ENCODE measurements around the gene CRTC1.

Gene CRTC1

DNA sequence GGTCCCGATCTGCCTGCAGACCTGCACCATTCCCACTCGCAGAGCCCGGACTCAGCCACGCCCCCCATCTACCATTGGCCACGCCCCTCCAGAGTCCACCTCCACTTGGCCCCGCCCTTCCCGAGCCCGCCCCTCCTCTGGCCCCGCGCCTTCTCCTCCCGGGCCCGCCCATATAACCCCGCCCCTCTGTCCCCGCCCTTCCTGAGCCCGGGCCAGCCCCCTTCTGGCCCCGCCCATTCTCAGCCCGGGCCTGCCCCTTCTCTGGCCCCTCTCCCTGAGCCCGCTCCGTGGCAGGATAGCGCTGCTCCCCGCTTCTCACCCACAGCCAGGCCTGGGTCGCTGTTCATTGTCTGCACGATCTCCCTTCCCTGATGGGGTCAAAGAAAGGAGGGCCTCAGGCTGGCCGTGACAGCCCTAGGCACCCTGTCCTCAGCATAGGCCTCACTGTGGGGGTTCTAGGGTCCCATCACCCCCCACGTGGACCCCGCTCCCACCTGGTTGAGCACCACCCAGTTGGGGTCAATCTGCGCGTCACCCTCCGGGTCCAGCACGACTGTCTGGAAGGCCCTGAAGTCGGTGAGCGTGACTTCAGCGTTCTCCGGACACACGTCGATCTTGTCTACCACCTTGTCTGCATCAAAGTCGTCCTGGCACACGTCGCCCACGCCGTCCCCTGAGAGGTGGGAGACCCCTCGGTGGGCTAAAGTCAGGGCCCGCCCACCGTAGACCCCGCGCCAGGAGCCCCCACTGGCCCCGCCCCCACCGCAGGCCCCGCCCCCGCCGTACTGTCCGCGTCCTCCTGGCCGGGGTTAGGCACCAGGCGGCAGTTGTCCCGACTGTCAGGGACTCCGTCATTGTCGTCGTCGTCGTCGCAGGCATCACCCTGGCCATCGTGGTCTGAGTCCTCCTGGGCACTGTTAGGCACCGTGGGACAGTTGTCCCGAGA, 102.0 kb downstream of the CRTC1 start:
- peak; percentile 30 for DNase-seq (ENCODE audit: low read depth)

DNA sequence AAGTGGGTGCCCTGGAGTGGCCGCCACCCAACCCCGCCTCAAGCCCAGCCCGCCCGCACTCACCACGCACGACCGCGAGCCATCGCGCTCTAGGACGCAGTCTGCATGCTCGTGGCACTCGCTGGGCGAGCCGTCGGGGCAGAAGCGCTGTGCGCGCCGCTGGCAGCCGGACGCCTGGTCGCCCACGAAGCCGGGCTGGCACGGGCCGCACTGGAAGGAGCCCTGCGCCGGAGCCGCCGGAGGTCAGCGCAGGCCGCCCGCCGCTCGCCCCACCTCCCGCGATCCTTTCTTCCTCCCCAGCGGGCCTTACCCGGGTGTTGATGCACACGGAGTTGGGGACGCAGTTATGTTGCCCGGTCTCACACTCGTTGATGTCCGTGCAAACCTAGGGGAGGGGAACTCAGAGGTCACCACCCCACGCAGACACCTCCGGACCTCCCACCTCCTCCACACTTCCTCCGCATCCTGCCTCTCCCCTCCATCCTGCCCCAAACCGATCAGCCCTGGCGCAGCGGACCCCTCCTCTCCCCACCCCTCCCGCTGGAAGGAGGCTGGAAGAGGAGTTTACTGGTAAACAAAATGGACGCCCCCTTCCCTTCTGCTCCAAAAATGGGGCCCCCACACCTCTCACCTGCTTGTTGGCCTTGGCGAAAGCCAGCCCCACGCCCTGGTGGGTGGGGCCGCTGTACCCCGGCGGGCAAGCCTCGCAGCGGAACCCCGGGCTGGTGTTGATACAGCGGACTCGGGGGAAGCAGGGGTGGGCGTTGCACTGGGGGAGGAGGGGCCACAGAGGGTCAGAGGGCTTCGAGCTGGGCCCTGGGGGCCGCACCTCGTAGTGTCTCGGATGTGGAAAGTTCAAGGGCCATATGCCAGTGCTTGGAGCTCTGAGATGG, 105.3 kb downstream of the CRTC1 start:
- no peak for DNase-seq (ENCODE audit: low read depth)

DNA sequence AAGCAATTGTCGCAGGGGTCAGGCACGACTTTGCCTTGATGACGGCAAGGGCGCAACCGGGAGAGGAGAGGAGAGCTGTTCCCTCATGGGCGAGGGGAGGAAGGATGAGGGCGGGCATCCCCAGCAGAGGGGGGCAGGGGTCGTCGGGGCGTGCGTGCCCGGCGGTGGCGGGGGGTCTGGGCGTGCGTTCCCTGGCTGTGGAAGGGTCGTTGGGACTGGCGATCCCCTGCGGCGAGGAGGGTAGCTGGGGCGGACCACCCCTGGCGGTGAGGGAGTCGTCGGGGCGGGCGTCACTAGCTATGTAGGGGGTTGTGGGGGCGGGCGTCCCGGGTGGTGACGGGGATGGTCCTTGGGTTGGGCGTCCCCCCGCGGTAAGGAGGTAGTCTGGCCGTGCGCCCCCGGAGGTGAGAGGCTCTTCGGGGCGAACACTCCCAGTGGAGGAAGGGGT, 106.0 kb downstream of the CRTC1 start:
- DNase-seq (ENCODE audit: low read depth): no peak

DNA sequence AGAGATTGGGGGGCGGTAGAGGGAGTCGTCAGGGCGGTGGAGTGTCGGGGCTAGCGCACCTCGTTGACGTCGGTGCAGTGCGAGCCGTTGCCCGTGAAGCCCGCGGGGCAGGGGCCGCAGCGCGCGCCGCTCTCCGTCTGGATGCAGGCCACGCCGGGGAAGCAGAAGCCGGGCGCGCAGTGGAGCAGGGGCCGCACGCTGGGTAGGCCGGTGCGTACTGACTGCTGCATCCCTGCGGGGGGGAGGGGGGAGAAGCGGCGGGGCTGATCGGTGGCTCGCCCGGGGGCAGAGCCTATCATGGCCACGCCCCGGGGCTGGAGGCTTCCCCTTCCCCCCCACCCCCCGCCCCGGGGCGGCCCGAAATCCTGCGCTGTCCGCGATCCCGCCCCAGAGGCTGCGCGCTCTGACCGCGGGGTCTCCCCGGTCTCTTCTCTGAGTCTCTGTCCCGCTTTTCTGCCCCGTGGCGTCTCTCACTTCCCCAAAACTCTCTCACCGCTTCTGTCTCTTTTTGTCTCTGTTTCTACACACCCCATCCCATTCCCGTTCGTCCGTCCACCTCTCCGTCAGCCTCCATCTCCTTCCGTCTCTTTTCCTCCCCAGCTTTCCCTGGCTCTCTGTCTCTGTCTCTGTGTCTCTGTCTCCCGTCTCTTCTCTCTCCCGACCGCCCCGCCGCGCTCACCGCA, 106.5 kb downstream of the CRTC1 start:
- DNase-seq (ENCODE audit: low read depth): no peak

DNA sequence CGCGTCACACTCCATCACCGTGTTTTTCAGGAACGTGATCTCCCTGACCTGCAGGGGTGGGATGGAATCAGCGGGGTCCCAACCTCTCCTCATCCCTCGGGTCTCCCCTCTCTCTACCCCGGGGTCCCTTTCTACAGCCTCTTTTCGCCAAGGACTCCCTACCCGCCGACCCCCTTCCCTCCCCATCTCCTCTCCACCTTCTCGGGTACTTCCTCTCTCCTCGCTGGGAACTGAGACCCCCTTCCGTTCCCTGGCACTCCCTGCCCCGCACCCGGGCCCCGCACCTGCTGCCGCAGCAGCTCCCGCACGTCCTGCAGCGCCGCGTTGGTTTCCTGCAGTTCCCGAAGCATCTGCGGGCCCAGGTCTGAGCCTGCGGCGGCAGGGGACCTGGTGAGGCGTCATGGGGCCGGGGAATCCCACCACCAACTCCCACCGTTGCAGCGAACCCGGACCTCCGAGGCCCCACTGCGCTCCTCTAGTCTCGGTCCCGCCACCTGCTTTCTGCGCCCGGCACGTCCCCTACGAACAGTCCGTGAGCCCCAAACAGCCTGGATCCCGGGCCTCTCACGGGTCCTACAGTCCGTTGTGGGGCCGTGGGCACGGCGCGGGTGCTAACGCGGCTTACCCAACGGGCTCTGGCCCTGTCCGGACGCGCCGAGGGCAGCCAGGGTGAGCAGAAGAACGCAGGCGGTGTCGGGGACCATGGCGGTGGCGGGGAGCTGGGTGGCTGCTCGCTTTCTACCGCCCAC, 107.3 kb downstream of the CRTC1 start, which contains the start of gene COMP:
COMP (minus strand) TSS at position 740 of the 749 bp plus-strand sequence; CDS start at position 704, 36 bp downstream.
- no peak for DNase-seq (ENCODE audit: low read depth)

DNA sequence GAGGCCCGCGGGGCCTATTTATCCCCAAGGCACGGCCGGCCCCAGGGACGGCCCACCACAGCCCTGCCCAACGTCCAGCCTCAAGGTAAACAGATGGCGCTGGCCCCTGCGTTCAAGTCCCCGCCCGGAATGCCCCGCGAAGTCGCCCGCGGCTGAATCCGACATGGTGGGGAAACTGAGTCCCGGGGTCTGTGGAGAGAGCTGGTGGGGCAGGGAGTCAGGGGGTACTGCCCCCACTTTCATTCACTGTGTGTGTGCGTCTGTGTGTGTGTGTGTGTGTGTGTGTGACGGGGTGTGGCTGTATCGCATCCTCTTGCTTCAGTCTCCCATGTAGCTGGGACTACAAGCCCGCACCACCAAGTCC, 107.8 kb downstream of the CRTC1 start:
- DNase-seq (ENCODE audit: low read depth): no peak

DNA sequence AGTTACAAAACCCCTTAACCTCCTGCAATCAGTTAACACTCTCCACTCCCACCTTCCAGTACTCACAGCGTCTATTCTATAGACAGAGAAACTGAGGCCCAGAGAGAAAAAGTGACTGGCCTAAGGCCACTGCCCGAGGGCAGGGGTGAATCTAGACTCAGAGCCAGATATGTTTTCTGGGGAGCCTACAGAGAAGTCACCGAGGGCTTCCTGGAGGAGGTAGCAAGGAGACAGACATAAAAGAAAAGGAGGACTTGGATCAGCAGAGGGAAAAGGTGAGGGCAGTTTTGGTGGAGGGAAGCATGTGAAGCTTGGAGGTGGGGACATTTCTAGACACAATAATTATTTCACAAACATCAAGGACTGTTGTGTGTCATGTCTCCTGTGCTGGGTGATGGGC, 109.2 kb downstream of the CRTC1 start:
- no peak for DNase-seq (ENCODE audit: low read depth)

DNA sequence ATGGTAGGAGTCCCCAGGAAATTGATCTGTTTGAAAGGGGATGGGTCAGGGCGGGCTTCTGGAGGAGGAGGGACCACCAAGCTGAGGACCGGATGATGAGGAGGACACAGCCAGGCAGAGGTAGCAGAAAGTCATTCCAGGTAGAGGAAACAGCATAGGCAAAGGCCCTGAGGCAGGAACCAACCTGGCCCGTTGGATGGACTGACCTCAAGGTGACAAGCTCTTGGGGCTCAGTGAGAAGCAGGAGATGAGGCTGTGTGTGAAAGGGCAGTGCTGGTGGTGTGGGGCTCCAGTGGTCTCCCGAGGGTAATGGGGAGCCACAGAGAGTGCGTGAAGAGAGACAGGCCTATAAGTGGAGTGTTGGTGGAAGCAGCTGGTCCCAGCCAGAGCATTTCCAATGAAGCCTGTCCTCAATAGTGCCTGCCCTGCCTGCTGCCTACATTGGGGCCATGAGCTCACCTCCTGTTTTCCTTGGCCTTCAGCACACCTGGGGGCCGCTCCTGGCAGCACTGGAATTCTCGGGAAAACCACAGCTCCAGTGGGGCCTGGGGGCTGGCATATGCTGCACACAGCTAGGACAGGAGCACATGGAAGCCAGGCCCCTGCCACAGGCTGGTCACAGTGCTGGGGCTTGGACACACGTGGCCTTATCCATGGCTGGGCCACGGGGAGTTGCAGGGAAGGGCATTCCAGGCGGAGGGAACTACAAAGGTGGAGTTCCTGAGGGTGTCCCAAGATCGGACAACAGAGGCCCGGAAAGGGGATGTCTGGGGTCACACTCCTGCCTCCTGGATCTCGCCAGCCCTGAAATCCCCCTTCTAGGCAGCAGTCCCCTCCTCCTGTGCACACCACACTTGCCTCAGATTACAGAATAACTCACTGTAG, 109.9 kb downstream of the CRTC1 start:
- DNase-seq (ENCODE audit: low read depth): no peak

DNA sequence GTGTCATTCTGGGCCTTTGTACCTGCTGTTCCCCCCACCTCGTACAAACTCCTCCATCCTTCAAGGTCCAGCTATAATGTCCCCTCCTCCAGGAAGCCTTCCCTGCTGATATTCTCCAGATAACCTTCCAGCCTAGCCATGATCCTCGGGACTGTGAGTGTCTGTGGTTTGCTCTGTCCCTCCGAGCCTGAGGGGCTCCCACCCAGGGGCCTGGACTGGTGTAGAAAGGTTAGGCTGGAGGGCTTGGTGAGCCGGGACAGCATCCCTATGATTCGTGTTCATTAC, 110.5 kb downstream of the CRTC1 start:
- DNase-seq (ENCODE audit: low read depth): no peak

DNA sequence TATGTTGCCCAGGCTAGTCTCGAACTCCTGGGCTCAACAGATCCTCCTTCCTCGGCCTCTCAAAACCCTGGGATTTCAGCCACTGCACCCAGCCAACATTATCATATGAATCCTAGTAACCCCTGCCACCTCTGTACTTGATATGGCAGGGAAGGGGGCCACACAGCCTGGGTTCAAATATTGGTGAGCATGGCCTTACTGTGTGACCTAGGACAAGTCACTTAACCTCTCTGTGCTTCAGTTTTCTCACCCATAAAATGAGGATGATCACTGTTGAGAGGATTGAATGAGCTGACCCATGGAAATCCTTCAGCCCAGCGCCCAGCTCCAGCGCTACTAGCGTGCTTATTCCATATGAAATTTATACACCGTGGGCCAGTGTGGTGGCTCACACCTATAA, 111.2 kb downstream of the CRTC1 start:
- no peak for DNase-seq (ENCODE audit: low read depth)

DNA sequence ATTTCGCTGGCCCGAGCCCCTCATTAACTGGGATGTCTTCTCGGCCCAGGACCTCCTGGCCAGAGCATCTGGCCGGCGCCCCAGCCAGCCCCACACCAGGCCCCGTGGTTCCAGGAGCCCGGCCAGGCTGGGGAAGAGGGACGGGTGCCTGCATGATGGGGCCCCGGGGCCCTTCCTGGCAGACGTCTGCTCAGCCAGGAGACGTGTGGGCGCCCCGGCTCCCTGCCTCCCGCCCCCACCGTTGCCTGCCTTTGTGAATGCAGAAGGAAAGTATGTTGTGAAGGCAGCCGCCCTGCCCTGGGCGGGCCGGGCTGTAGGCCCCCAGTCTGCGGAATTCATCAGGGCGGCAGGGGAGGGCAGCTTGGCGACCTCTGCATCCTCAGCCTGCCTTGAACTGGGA, 112.1 kb downstream of the CRTC1 start:
- no peak for DNase-seq (ENCODE audit: low read depth)

DNA sequence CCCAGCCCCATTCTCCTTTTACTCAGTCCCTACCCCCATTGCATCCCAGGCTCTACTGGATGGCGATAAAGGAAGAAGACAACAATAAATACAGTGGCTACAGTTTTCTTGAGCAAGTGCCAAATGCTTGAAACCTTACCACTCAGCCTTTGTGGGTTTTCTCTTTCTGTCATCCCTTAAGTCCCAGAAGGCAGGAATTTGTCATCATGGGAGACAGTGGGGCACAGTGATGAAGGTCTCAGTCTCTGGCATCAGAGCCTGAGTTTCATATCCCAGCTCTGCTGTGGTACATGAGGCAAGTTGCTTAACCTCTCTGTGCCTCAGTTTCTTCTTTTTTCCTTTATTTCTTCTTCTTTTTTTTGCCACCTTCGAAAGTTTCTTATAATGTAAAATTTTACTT, 112.8 kb downstream of the CRTC1 start:
- DNase-seq (ENCODE audit: low read depth): no peak

DNA sequence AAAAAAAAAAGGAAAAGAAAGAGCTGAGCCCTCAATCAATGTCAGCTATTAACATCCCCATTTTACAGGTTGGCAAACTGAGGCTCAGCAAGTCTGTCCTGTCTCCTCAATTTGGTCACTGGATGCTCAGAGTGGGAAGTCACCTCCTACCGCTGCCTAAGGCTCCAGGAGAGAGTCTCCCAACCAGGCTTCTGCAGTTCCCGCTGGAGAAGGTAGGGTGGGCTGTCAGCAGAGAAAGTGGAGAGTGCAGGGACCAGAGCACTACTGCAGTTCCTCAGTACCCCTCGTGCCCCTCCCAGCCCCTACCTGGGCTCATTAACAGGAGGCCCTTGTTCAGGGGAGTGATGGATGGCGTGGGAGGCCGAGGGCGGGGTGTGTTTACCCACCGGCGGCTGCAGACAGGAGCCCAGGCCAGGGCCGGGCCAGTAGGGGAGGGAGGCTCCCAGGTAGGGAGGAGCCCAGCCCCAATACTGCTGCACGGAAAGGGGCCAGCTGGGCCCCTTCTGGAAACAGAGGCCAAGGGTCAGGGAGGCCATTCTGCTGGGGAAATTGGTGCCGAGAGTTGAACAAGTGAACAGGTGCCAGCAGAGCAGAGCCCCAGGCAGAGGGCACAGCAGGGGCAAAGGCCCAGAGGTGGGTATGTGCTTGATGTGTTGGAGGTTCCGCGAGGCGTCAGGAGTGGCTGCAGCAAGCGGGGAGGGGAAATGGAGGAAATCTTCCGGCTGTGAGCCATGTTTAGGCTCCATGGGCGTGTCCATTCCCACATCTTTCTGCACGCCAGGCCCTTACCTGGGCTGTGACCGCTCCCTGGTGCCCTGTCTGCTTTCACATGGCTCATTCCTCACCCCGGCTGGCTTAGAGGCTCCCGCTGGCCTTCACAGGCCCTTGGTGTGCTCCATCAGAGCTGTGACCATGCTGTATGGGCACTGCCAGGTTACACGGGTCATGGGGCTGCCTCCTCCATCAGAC, 115.2 kb downstream of the CRTC1 start:
- no peak for DNase-seq (ENCODE audit: low read depth)

DNA sequence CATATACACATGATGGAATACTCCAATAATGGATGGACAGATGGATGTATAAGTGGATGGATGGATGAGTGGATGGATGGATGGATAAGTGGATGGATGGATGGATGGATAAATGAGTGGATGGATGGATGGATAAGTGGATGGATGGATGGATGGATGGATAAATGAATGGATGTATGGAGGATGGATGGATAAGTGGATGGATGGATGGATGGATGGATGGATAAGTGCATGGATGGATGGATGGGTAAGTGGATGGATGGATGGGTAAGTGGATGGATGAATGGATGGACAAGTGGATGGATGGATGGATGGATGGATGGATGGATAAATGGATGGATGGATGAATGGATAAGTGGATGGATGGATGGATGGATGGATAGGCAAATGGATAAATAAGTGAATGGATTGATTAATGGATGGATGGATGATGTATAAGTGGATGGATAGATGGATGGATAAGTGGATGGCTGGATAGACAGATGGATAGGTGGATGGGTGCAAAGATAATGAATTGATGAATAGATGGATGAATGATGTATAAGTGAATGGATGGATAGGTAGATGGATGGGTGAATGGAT, 116.0 kb downstream of the CRTC1 start:
- no peak for DNase-seq (ENCODE audit: low read depth)

DNA sequence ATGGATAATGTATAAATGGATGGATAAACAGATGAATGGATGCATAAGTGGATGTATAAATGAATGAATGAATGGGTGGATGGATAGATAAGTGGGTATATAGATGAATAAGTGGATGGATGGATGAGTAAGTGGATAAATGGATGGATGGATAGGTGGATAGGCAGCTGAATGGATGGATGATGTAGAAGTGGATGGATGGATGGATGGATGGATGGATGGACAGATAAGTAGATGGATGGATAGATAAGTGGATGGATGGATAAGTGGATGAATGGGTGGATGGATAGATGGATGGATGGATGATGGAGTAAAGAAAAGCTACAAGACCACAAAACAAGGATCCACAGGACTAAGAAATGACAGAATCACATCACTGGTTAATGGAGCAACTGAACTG, 116.6 kb downstream of the CRTC1 start:
- no peak for DNase-seq (ENCODE audit: low read depth)

DNA sequence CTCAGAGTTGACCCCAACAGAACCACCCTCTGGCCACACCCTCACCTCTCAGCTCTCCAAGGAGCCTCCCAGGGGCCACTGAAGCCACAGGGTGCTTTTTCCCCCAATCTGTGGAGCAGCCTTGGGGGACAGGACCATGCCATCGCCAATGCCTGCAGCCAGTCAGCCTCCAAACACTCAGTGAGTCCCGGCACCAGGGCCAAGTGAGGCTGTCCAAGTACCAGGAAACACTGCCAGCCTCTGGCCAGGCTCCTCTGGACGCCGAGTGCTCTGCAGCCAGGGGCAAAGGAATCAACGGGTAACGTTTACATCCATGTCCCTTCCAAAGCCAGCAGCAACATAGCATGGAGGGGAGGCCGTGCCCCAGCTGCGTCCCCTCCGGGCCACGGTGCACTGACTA, 117.2 kb downstream of the CRTC1 start:
- DNase-seq (ENCODE audit: low read depth): no peak

DNA sequence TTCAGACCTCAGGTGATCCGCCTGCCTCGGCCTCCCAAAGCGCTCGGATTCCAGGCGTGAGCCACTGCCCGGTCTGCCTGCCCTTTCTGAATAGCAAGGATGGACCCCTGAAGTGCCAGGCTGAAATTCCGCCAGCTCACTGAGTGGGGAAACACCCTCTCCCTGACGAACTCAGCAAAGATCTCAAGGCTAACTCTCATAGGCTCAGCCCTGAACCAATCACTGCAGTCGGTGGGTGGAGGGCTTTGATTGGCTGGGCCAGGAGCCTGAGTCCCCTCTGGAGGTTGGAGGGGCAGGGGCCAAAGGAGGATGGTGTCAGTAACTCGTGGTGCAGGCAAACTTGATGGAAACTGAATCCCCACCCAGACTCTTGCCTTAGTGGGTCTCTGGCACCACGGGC, 118.9 kb downstream of the CRTC1 start:
- DNase-seq (ENCODE audit: low read depth): no peak

DNA sequence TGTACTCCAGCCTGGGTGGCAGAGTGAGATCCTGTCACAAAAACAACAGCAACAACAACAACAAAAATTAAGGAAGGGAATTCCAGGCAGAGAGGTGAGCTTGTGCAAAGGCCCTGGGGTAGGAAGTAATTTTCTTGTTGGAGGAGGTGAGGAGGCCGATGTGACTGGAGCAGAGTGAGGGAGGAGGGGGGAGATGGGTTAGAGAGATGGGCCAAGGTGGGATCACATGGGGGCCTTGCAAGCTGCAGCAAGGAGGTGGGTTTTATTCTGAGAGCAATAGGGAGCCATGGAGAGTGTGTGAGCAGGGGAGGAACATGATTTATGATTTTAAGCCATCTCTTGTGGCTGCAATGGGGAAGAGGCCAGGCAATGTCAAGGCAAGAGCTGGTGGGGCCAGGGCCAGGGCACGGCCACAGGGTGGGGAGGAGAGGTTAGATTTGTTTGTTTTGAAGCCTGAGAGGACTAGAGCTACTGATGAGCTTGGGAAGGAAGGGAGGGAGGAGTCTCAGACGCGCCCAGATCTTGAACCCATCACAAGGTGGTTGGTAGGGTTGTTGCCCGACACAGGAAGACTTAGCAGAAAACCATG, 120.2 kb downstream of the CRTC1 start:
- no peak for DNase-seq (ENCODE audit: low read depth)

DNA sequence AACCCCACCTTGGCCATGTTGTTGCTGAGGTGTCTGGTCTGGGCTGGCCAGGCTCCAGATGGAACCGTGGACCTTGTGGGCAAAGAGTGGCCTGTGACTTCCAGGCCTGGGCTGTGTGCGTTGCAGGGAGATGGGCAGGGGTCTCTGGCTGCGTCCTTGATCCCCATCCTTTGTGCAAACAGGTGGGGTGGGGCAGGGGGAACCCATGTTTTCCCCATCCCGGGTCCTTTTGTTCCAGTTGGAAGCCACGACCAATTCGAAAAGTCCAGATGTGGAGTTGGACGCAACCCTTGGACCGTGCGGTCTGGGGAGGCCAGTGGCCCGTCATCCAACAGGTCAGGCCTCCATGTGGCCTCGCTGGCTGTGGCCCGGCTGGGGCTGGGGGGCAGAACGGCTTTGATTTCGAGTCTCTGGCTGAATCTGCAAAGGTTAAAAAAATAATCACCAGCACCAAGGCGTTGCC, 120.7 kb downstream of the CRTC1 start:
- DNase-seq (ENCODE audit: low read depth): no peak
